HEK293 (cell line): ENCODE data around the gene GPAT2.
A peak's percentile ranks its signal among the peaks of the same experiment; 100 is the strongest.

Experiments
- CTCF ChIA-PET: fragments of 350-600 bp; formaldehyde crosslinking; extraction: SDS; loops from one replicate; lab custom pipeline; 2021; ENCODE audit warnings: antibody characterized with exemption; lab: Yijun Ruan, JAX
- POLR2A ChIA-PET: fragments of 300-600 bp; formaldehyde crosslinking; extraction: SDS; loops from one replicate; lab custom pipeline; 2020; ENCODE audit warnings: antibody characterized with exemption, inconsistent platforms; lab: Yijun Ruan, JAX
- H3K27ac ChIP-seq: fragments of 200-500 bp; sonication (Bioruptor generic); 2 replicates; pipeline ENCODE4 v1.5.1; 2014; ENCODE audit warnings: low read depth, low read length, control low read depth, inconsistent platforms; ENCODE audit errors: extremely low read depth
- H3K36me3 ChIP-seq, 2 experiments: fragments of 200-500 bp in 1 of 2; sonication (Bioruptor generic) in 1 of 2; 1 replicate in 1 of 2; 2 replicates in 1 of 2; pipeline ENCODE4 v1.5.1; 2014 to 2017; ENCODE audit warnings: inconsistent platforms in 2 of 2, low read length in 2 of 2; ENCODE audit not compliant: control insufficient read depth in 2 of 2, insufficient read depth in 1 of 2
- H3K4me1 ChIP-seq: fragments of 200-500 bp; sonication (Bioruptor generic); 2 replicates; pipeline ENCODE4 v1.5.1; 2014; ENCODE audit warnings: mild to moderate bottlenecking, low read length, inconsistent platforms; ENCODE audit not compliant: control insufficient read depth, insufficient read depth
- H3K4me3 ChIP-seq: 2 replicates; pipeline ENCODE4 v1.5.1; 2011; ENCODE audit warnings: low read depth, mild to moderate bottlenecking, control low read depth, low read length, moderate library complexity
- H3K9me3 ChIP-seq: fragments of 200-500 bp; sonication (Bioruptor generic); 2 replicates; pipeline ENCODE4 v1.5.1; 2014; ENCODE audit warnings: low read depth, low read length, inconsistent platforms; ENCODE audit not compliant: control insufficient read depth, insufficient read depth
- KLF9 ChIP-seq: fragments of 450-650 bp; formaldehyde crosslinking; IDR thresholded peaks from 2 replicates; pipeline ENCODE4 v1.5.1; 2016; ENCODE audit warnings: missing biosample characterization, missing genetic modification characterization, low read depth
- SETDB1 ChIP-seq: IDR thresholded peaks from one replicate; pipeline ENCODE4 v1.6.1; 2017; ENCODE audit warnings: mild to moderate bottlenecking, low read length, moderate library complexity, mixed read lengths; ENCODE audit not compliant: insufficient read length
- TRIM28 ChIP-seq: IDR thresholded peaks from 2 replicates; pipeline ENCODE4 v1.6.1; 2011; ENCODE audit warnings: low read length, control low read depth, borderline replicate concordance
- ZBTB21 ChIP-seq: fragments of 450-650 bp; formaldehyde crosslinking; IDR thresholded peaks from 2 replicates; pipeline ENCODE4 v1.5.1; 2017; ENCODE audit warnings: missing biosample characterization, missing genetic modification characterization
- ZFHX2 ChIP-seq: fragments of 450-650 bp; formaldehyde crosslinking; conservative IDR thresholded peaks from 2 replicates; pipeline ENCODE4 v1.5.1; 2016; ENCODE audit warnings: missing biosample characterization, missing genetic modification characterization
- ZFP41 ChIP-seq: fragments of 450-650 bp; formaldehyde crosslinking; IDR thresholded peaks from 2 replicates; pipeline ENCODE4 v1.5.1; 2016; ENCODE audit warnings: missing biosample characterization, missing genetic modification characterization, borderline replicate concordance
- ZNF140 ChIP-seq: fragments of 450-650 bp; formaldehyde crosslinking; IDR thresholded peaks from 2 replicates; pipeline ENCODE4 v1.5.1; 2016; ENCODE audit warnings: missing biosample characterization, missing genetic modification characterization
- ZNF16 ChIP-seq: fragments of 450-650 bp; formaldehyde crosslinking; IDR thresholded peaks from 2 replicates; pipeline ENCODE4 v1.5.1; 2016; ENCODE audit warnings: low read depth, missing biosample characterization, missing genetic modification characterization
- ZNF266 ChIP-seq: fragments of 450-650 bp; formaldehyde crosslinking; IDR thresholded peaks from 2 replicates; pipeline ENCODE4 v1.5.1; 2016; ENCODE audit warnings: missing biosample characterization, missing genetic modification characterization, low read depth
- ZNF37A ChIP-seq: fragments of 450-650 bp; IDR thresholded peaks from 2 replicates; pipeline ENCODE4 v1.5.1; 2018; ENCODE audit warnings: missing biosample characterization, missing genetic modification characterization
- ZNF423 ChIP-seq: fragments of 450-650 bp; formaldehyde crosslinking; IDR thresholded peaks from 2 replicates; pipeline ENCODE4 v1.5.1; 2016; ENCODE audit warnings: missing biosample characterization, missing genetic modification characterization
- ZNF529 ChIP-seq: fragments of 450-650 bp; formaldehyde crosslinking; IDR thresholded peaks from 2 replicates; pipeline ENCODE4 v1.5.1; 2017; ENCODE audit warnings: missing genetic modification characterization, missing biosample characterization; ENCODE audit not compliant: insufficient replicate concordance
- ZNF558 ChIP-seq: fragments of 450-650 bp; formaldehyde crosslinking; IDR thresholded peaks from 2 replicates; pipeline ENCODE4 v1.5.1; 2016; ENCODE audit warnings: missing biosample characterization, missing genetic modification characterization
- ZNF707 ChIP-seq: fragments of 450-650 bp; formaldehyde crosslinking; IDR thresholded peaks from 2 replicates; pipeline ENCODE4 v1.5.1; 2016; ENCODE audit warnings: missing biosample characterization, missing genetic modification characterization
- ZNF792 ChIP-seq: fragments of 450-650 bp; formaldehyde crosslinking; IDR thresholded peaks from 2 replicates; pipeline ENCODE4 v1.5.1; 2016; ENCODE audit warnings: missing biosample characterization, missing genetic modification characterization
- ZNF843 ChIP-seq: fragments of 450-650 bp; formaldehyde crosslinking; IDR thresholded peaks from 2 replicates; pipeline ENCODE4 v1.5.1; 2016; ENCODE audit warnings: missing biosample characterization, missing genetic modification characterization
- ZSCAN30 ChIP-seq: fragments of 450-650 bp; IDR thresholded peaks from 2 replicates; pipeline ENCODE4 v1.5.1; 2018; ENCODE audit warnings: missing biosample characterization, mild to moderate bottlenecking, missing genetic modification characterization, moderate library complexity
- TF ChIP-seq, protein P1 (sequence below): sonication (generic); formaldehyde crosslinking; IDR thresholded peaks from 2 replicates; pipeline ENCODE4 v1.8.1; 2022; ENCODE audit warnings: mild to moderate bottlenecking, moderate library complexity, missing genetic modification reagents
- TF ChIP-seq, protein P2 (sequence below): fragments of 450-650 bp; formaldehyde crosslinking; IDR thresholded peaks from 2 replicates; pipeline ENCODE4 v1.5.1; 2016; ENCODE audit warnings: missing biosample characterization, missing genetic modification characterization
- TF ChIP-seq, protein P3 (sequence below): fragments of 450-650 bp; formaldehyde crosslinking; IDR thresholded peaks from 2 replicates; pipeline ENCODE4 v1.5.1; 2016; ENCODE audit warnings: missing biosample characterization, missing genetic modification characterization

Gene GPAT2

DNA sequence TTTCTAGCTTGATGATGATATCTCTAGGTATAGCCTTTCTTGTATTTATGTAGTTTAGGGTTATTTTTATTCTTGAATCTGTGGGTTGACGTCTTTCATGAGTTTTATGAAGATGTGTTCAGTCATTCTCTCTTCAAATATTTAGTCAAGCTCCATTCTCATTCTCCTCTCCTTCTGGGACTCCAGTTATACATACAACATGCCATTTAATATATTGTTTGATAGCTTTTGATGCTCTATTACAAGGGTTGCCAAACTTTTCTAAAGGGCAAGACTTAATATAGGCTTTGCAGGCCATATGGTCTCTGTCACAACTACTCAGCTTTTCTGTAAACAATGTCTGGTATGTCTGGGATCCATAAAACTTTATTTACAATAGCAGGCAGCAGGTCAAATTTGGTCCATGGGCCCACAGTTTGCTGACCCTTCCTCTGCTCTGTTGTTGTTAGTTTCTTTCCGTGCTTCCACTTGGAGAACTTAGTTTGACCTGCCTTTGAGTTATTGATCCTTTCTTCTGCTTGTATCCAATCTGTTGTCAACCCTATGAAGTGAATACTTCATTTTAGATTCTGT, 40.6 kb upstream of the GPAT2 start:
- TF ChIP-seq ZNF16 (tag by site-specific recombination) (no peak), TRIM28 (peak; percentile 87), SETDB1 (peak; percentile 75), ZNF558 (tag by site-specific recombination) (peak; percentile 10)
- TF ChIP-seq, all 188 proteins: peak for 3
- Histone ChIP-seq H3K4me1 (no peaks in the 10 kb centered on the region), H3K27ac (no peak overlapping the region), H3K36me3 (no peaks in the 10 kb centered on the region), H3K4me3 (no peak overlapping the region), H3K9me3 (no peaks in the 10 kb centered on the region; the same call in 1 of the 2 replicates)
- POLR2A ChIA-PET: no interaction called here
- CTCF ChIA-PET: interaction anchor here (0.6 to 2.7 kb wide), 4 partner anchors 12 to 83 kb away, joined by 3 to 13 read pairs (median 3); no protein-coding TSS in a partner anchor

DNA sequence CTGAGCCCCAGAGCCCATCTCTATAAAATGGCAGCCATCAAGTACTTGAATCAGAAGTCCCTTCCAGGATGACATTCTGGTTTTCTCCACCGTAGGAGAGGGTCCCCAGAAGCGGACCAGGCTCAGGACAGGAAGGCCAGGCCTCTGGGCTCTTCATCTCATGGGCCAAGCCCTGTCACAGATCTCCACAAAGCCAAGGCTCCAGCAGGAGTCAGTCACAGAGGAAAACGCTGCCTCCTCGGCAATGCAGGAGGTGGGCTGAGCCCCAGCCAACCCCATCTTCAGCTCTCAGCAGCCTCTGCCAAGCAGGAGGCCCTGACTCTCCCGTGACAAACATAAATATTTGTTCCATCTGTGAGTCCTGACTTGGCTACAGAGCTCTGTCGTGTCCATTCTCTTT, 39.4 kb upstream of the GPAT2 start:
- CTCF ChIA-PET: interaction anchor here (2.7 kb wide), 1 partner anchor 43 kb away, joined by 13 read pairs; no protein-coding TSS in a partner anchor
- Histone ChIP-seq H3K27ac (no peak overlapping the region), H3K4me1 (no peaks in the 10 kb centered on the region), H3K9me3 (no peaks in the 10 kb centered on the region; the same call in 1 of the 2 replicates), H3K4me3 (no peak overlapping the region), H3K36me3 (no peaks in the 10 kb centered on the region)
- POLR2A ChIA-PET: no interaction called here
- TF ChIP-seq ZNF266 (tag by site-specific recombination): no peak
- TF ChIP-seq ZFP41 (tag by site-specific recombination): no peak
- no peak for TF ChIP-seq ZNF37A (tag by site-specific recombination)
- no peak for TF ChIP-seq ZFHX2 (tag by site-specific recombination)
- TF ChIP-seq, protein P1, sequence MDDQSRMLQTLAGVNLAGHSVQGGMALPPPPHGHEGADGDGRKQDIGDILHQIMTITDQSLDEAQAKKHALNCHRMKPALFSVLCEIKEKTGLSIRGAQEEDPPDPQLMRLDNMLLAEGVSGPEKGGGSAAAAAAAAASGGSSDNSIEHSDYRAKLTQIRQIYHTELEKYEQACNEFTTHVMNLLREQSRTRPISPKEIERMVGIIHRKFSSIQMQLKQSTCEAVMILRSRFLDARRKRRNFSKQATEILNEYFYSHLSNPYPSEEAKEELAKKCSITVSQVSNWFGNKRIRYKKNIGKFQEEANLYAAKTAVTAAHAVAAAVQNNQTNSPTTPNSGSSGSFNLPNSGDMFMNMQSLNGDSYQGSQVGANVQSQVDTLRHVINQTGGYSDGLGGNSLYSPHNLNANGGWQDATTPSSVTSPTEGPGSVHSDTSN: no peak
- TF ChIP-seq, protein P2, sequence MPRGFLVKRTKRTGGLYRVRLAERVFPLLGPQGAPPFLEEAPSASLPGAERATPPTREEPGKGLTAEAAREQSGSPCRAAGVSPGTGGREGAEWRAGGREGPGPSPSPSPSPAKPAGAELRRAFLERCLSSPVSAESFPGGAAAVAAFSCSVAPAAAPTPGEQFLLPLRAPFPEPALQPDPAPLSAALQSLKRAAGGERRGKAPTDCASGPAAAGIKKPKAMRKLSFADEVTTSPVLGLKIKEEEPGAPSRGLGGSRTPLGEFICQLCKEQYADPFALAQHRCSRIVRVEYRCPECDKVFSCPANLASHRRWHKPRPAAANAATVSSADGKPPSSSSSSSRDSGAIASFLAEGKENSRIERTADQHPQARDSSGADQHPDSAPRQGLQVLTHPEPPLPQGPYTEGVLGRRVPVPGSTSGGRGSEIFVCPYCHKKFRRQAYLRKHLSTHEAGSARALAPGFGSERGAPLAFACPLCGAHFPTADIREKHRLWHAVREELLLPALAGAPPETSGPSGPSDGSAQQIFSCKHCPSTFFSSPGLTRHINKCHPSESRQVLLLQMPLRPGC (tag by site-specific recombination): no peak
- TF ChIP-seq ZBTB21: no peak
- no peak for TF ChIP-seq KLF9 (tag by site-specific recombination)
- no peak for TF ChIP-seq ZNF423 (tag by site-specific recombination)
- TF ChIP-seq ZNF843 (tag by site-specific recombination): no peak
- TF ChIP-seq ZNF707 (tag by site-specific recombination): no peak
- TF ChIP-seq ZSCAN30: no peak
- no peak for TF ChIP-seq ZNF792 (tag by site-specific recombination)
- no peak for TF ChIP-seq ZNF140
- TF ChIP-seq ZNF529 (tag by site-specific recombination): no peak
- TF ChIP-seq, protein P3, sequence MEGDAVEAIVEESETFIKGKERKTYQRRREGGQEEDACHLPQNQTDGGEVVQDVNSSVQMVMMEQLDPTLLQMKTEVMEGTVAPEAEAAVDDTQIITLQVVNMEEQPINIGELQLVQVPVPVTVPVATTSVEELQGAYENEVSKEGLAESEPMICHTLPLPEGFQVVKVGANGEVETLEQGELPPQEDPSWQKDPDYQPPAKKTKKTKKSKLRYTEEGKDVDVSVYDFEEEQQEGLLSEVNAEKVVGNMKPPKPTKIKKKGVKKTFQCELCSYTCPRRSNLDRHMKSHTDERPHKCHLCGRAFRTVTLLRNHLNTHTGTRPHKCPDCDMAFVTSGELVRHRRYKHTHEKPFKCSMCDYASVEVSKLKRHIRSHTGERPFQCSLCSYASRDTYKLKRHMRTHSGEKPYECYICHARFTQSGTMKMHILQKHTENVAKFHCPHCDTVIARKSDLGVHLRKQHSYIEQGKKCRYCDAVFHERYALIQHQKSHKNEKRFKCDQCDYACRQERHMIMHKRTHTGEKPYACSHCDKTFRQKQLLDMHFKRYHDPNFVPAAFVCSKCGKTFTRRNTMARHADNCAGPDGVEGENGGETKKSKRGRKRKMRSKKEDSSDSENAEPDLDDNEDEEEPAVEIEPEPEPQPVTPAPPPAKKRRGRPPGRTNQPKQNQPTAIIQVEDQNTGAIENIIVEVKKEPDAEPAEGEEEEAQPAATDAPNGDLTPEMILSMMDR: no peak
